Neuron (in vitro differentiated cells): ENCODE data around the gene SIM1.
"Not testable (repeated sequence)": the region's sequence is repeated elsewhere in the genome, so short reads cannot be mapped to it uniquely, and the experiment has no call there.

ENCODE experiments used
- H2AFZ ChIP-seq: one replicate; pipeline ENCODE4 v1.6.1; 2013; ENCODE audit warnings: low read depth, mild to moderate bottlenecking, inconsistent platforms, low read length, moderate library complexity
- H3K27me3 ChIP-seq: one replicate; pipeline ENCODE4 v1.6.1; 2013; ENCODE audit warnings: low read length; ENCODE audit not compliant: insufficient read depth
- H3K36me3 ChIP-seq: one replicate; pipeline ENCODE4 v1.6.1; 2013; ENCODE audit warnings: low read length; ENCODE audit not compliant: insufficient read depth
- H3K4me1 ChIP-seq: one replicate; pipeline ENCODE4 v1.6.1; 2013; ENCODE audit warnings: low read length; ENCODE audit not compliant: insufficient read depth
- H3K4me3 ChIP-seq: 2 replicates; pipeline ENCODE4 v1.5.1; 2013; ENCODE audit warnings: mild to moderate bottlenecking, low read length, moderate library complexity
- H3K9me3 ChIP-seq: one replicate; pipeline ENCODE4 v1.6.1; 2013; ENCODE audit warnings: low read length

The SIM1 gene

DNA sequence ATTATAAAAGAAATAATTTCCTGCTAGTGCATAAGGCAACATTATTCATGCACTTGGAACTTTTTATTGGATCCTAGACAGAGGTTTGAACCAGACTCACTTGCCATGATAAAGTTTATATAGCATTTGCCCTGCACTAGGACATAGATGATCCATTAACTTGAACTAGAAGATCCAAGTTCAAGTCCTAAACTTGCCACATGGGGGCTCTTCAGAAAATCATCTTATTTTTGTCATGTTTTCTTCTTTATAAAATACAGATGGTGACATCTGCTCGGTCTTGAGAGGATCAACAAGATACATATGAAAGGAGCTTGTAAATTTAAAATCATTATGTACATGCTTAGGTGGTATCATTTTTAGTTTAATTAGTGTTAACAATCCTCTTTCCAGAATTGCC lies 94.5 kb downstream of the SIM1 start:
- no peaks in the 10 kb centered on the region for H3K4me1 ChIP-seq
- no peaks in the 10 kb centered on the region for H3K36me3 ChIP-seq
- H3K9me3 ChIP-seq: no peaks in the 10 kb centered on the region
- no peak overlapping the region for H2AFZ ChIP-seq
- H3K27me3 ChIP-seq: no peaks in the 10 kb centered on the region
- no peak overlapping the region for H3K4me3 ChIP-seq

DNA sequence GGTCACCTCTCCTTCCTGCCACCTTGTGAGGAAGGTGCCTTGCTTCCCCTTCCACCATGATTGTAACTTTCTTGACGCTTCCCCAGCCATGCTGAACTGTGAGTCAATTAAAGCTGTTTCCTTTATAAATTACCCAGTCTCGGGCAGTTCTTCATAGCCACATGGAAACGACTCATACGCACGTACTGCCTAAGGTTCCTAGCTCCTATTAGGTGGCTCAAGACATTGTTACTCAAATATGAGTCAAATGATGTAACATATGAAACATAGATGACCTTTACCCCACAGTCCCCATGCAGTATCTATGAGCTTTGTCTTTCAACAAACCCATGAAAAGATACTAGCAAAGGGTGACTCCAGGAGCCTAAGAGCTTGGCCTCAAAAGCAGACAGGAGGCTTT lies 98.3 kb downstream of the SIM1 start:
- H3K4me3 ChIP-seq: no peak overlapping the region
- H3K9me3 ChIP-seq: no peaks in the 10 kb centered on the region
- H3K27me3 ChIP-seq: no peaks in the 10 kb centered on the region
- H3K4me1 ChIP-seq: no peaks in the 10 kb centered on the region
- no peaks in the 10 kb centered on the region for H3K36me3 ChIP-seq
- no peak overlapping the region for H2AFZ ChIP-seq

DNA sequence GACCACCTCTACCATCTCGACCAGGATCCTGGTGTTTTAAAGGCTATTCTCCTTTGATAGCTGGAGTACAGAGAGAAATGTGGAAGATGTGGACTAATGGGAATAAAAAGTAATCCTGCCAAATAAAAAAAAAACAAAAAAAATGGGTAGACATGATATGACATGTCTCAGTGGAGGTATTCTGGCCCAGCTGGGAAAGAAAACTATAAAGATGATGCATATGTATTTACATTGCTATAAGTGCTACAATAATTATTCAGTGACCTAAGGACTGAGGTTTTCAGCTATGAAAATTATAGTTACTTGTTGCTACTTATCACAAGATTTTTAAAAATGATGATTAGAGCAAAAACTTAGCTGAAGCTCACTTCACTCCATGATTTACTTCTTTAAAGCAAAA lies 101.1 kb downstream of the SIM1 start:
- Histone ChIP-seq H3K4me3 (no peak overlapping the region), H3K4me1 (no peaks in the 10 kb centered on the region), H2AFZ (no peak overlapping the region), H3K9me3 (no peaks in the 10 kb centered on the region), H3K36me3 (no peaks in the 10 kb centered on the region), H3K27me3 (no peaks in the 10 kb centered on the region)

DNA sequence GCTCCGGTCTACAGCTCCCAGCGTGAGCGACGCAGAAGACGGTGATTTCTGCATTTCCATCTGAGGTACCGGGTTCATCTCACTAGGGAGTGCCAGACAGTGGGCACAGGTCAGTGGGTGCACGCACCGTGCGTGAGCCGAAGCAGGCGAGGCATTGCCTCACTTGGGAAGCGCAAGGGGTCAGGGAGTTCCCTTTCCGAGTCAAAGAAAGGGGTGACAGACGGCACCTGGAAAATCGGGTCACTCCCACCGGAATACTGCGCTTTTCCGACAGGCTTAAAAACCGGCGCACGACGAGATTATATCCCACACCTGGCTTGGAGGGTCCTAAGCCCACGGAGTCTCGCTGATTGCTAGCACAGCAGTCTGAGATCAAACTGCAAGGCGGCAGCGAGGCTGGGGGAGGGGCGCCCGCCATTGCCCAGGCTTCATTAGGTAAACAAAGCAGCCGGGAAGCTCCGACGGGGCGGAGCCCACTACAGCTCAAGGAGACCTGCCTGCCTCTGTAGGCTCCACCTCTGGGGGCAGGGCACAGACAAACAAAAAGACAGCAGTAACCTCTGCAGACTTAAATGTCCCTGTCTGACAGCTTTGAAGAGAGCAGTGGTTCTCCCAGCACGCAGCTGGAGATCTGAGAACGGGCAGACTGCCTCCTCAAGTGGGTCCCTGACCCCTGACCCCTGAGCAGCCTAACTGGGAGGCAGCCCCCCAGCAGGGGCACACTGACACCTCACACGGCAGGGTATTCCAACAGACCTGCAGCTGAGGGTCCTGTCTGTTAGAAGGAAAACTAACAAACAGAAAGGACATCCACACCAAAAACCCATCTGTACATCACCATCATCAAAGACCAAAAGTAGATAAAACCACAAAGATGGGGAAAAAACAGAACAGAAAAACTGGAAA lies 109.7 kb downstream of the SIM1 start:
- H3K4me3 ChIP-seq, H3K27me3 ChIP-seq, H2AFZ ChIP-seq, H3K36me3 ChIP-seq, H3K9me3 ChIP-seq, H3K4me1 ChIP-seq: not testable (repeated sequence)

DNA sequence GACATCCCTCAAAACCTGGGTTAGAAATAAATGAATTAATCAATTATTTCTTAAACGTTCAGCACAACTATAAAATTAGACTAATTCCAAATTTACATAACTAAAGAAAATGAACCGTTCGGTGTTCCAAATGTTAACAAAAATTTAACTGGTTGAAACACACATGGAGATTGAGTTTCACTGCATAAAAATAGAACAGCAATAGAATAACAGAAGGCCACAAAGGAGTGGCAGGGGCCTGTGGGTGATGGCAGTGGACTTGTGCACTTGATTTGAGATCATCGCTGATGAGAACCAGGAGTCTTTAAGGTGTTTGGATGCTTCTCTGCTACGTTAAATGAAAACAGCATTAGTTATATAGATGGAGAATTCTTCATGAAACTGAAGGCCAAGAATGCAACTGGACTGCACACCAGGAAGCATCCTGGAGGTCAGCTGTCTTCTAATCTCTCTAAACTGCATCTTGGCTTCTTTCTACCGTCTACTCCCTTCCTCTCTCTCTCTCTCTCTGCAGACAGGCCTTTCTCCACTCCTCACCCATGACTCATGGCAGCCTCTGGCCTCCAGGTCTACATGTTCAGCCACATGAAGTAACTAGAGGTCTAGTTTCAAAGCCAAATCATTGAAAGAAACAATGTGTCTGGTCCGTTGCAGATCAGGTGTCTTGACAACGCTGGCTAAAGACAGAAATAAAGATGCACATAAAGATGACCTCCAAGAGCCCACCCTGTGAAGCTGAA lies 111.3 kb downstream of the SIM1 start:
- no peaks in the 10 kb centered on the region for H3K9me3 ChIP-seq
- no peaks in the 10 kb centered on the region for H3K27me3 ChIP-seq
- H2AFZ ChIP-seq: no peak overlapping the region
- H3K4me3 ChIP-seq: no peak overlapping the region
- no peaks in the 10 kb centered on the region for H3K36me3 ChIP-seq
- H3K4me1 ChIP-seq: peaks cover 2% of the 10 kb centered on the region

DNA sequence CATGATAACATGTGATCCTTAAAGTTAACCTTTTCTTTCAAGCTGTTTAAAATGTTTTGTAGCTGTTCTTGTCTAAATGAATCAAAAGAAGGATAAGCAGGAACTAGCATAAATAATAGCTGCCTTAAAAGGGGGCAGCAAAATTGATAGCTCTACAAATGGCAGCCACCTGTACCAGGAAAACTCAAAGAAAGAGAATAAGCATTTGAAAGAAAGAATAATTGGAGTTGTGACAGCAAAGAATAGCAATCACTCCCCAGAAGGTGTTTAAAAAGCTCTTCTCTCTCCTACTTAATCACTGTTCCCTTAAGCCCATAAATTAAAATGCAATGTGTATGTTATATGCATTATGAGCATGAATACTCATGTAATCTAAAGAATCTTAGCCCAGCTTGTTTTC lies 114.6 kb downstream of the SIM1 start:
- H3K9me3 ChIP-seq: no peaks in the 10 kb centered on the region
- H3K36me3 ChIP-seq: no peaks in the 10 kb centered on the region
- H3K4me3 ChIP-seq: no peak overlapping the region
- no peaks in the 10 kb centered on the region for H3K27me3 ChIP-seq
- H2AFZ ChIP-seq: no peak overlapping the region
- peaks cover 2% of the 10 kb centered on the region for H3K4me1 ChIP-seq

DNA sequence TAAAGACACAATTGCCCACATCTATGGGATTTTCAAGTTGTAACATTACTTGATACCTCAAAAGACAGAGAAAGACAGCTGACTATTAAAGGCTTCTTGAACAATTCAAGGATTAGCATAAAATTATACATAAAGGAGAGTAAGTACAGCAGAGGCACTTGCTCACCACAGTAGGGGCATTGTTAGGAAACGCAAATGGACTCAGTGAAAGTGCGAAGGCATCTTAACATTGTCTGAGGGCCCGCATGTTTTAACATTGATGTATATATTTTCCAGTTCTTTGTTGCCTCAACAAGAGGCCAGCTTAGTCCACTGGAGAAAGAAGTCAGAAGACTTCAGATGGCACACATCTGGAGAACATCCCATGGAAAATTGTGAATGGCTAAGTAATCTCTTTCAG lies 115.4 kb downstream of the SIM1 start:
- Histone ChIP-seq H3K27me3 (no peaks in the 10 kb centered on the region), H2AFZ (no peak overlapping the region), H3K36me3 (no peaks in the 10 kb centered on the region), H3K4me3 (no peak overlapping the region), H3K9me3 (no peaks in the 10 kb centered on the region), H3K4me1 (peaks cover 2% of the 10 kb centered on the region)

DNA sequence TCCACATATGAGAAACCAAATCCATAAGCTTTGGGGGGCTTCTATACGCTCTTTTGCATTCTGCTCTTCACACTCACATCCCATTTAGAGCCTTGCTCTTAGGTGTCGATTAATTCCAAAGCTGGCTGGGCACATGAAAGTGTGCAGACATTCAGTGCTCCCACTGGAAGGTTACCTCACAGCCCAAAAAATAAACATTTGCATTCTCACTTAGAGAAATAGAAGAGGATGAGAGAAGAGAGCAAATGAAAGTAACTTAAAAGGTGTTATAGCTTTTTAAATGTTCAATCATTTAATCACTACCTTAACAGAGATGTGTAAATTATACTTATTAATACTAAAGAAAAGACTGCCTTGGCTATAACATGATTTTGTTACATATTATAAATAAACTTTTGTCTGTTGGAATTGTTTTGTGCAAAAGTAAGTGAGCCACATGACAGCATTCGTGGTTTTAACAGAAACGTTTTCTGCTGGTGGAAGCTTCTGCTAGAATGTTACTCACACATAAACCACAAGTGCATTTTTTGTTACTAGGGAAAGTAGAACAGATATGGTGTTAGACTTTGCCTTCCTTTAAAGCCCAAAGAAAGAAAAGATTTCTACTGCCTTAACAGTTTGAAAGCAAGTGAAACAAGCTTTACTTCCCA lies 116.7 kb downstream of the SIM1 start:
- H3K36me3 ChIP-seq: no peaks in the 10 kb centered on the region
- peaks cover 2% of the 10 kb centered on the region for H3K4me1 ChIP-seq
- no peaks in the 10 kb centered on the region for H3K27me3 ChIP-seq
- no peak overlapping the region for H3K4me3 ChIP-seq
- H3K9me3 ChIP-seq: no peaks in the 10 kb centered on the region
- no peak overlapping the region for H2AFZ ChIP-seq

DNA sequence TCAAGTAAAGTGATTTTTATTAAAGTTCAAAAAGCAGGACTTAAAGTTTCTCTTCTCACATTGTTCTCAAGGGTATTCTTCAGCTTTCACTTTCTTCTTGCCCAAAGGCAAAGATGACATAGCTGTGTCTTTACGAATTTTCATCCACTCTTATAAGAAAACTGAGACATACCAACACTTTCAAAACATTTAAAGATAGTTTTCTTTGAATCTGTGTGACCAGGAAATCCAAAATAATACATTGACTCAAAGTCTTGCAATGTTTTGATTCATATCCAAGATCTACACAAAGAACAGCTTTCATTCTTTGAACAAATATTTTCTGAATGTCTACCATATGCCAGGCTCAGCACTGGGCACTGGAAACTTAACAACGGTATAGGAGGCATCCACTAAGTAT lies 117.9 kb downstream of the SIM1 start:
- Histone ChIP-seq H3K4me1 (peaks cover 2% of the 10 kb centered on the region), H3K36me3 (no peaks in the 10 kb centered on the region), H3K9me3 (no peaks in the 10 kb centered on the region), H2AFZ (no peak overlapping the region), H3K4me3 (no peak overlapping the region), H3K27me3 (no peaks in the 10 kb centered on the region)

DNA sequence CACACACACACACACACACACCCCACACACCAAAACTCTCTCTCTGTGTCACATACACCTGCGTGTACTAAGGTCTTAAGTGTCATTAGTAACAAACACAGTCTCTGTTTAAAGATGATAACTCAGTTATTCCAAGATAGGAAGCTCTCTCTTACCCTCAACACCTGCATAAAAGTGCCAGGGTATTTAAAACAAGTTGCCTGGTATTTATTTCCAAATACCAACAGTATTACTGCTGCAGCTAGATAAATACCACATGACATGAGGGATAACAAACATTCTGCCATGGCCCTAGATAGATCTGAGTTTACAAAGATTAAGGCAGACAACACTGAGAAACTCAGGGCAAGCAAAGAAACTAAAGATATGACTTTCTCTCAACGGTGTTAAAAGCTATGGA lies 118.5 kb downstream of the SIM1 start:
- no peak overlapping the region for H3K4me3 ChIP-seq
- no peaks in the 10 kb centered on the region for H3K27me3 ChIP-seq
- no peaks in the 10 kb centered on the region for H3K9me3 ChIP-seq
- no peaks in the 10 kb centered on the region for H3K36me3 ChIP-seq
- H2AFZ ChIP-seq: no peak overlapping the region
- peaks cover 2% of the 10 kb centered on the region for H3K4me1 ChIP-seq

DNA sequence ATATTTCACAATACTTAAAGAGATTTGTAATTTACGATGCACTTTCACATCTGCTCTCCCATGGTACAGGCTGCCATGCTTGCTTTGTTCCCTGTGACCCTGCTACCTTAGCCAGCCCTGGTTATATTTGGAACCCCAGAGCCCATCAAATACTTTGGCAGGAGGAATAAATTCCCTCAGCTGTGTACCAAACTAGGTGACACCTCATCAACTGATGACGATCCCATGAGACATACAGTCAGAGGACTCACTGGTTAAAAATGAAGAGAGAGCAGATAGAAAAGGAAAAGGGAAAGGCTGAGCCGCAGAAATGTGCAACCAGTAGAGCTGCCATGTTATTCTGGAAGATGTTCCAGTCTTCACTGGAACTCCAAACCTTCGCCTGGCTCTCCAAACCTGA lies 120.0 kb downstream of the SIM1 start:
- H3K36me3 ChIP-seq: no peaks in the 10 kb centered on the region
- H2AFZ ChIP-seq: no peak overlapping the region
- no peak overlapping the region for H3K4me3 ChIP-seq
- peaks cover 2% of the 10 kb centered on the region for H3K4me1 ChIP-seq
- H3K9me3 ChIP-seq: no peaks in the 10 kb centered on the region
- H3K27me3 ChIP-seq: no peaks in the 10 kb centered on the region

DNA sequence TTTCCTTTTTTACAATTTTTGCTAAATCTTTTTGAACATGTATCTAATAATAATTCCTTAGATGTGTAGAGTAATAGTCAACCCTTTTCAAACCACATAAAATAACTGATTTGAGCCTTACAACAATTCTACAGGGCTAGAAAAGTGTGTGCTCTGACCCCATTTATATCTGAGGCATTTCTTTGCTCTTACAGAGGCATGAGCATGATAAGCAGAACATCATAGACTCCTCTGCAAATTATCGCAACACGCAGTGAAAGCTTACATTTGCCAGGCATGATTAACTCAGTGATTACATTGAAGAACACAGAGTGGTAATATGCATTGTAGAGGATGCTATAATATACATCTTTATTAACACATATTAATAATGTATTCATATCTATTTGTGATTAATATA lies 120.4 kb downstream of the SIM1 start:
- peaks cover 1% of the 10 kb centered on the region for H3K4me1 ChIP-seq
- H3K4me3 ChIP-seq: no peak overlapping the region
- no peak overlapping the region for H2AFZ ChIP-seq
- H3K9me3 ChIP-seq: no peaks in the 10 kb centered on the region
- no peaks in the 10 kb centered on the region for H3K36me3 ChIP-seq
- no peaks in the 10 kb centered on the region for H3K27me3 ChIP-seq

DNA sequence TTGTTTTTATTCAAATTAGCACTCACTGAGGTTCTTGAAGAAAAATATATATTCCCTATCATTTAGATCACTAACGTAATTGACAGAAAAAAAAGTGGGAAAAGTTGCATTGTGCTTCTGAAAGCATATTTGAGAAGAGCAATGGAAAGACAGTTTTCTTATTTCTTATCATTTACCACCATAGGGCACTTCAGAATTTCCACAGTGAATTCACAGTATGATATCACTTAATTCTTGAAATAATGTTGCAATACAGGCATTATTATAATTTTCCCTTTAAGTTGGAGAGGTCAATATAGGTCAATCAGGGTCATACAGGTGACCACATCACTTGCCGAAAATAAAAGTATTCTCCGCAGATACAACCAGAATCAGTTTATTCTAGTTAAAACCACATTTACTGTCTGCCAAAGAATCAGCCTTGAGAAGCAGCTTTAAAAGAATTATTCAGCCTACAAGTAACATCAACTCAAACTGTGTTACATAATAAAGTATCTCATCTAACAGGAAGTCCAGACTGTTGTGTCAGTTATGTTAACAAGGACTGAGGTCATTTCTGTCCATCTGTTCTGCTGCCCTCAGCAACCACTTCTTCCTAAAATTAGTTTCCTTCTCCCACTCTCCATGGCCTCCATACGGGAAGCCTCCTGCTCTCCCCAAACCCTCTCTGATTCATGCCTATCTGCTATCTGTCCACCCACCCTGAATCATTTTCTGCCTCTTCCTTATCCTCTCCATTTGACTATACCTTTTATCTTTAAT lies 121.2 kb downstream of the SIM1 start:
- Histone ChIP-seq H3K4me1 (no peaks in the 10 kb centered on the region), H3K9me3 (no peaks in the 10 kb centered on the region), H3K36me3 (no peaks in the 10 kb centered on the region)

More for the DNA sequence above, 121.2 kb downstream of the SIM1 start:
- H3K4me3 ChIP-seq: no peak overlapping the region
- no peak overlapping the region for H2AFZ ChIP-seq
- no peaks in the 10 kb centered on the region for H3K27me3 ChIP-seq
